GM12878 (cell line): ENCODE measurements around the gene ERAS. TPM values are rescaled to one million over a fixed set of nuclear protein-coding genes. Genes with fewer than 3 reads are reported as not detected.

Source experiments
- ATAC-seq: fragments of 200-7000 bp; cut with Tn5 transposase; 3 replicates; pipeline ENCODE4 v1.9.1; 2020; ENCODE audit warnings: mild to moderate bottlenecking, moderate library complexity
- BruUV-seq: library from RNA; stranded (reverse); fragments of 400-500 nt; replicated peaks from 2 replicates; lab custom pipeline; 2021; lab: Mats Ljungman, UMichigan
- CTCF ChIA-PET: fragments of 300-600 bp; sonication (Branson Sonifier 250); formaldehyde crosslinking; extraction: SDS; loops from one replicate; lab custom pipeline; 2021; ENCODE audit warnings: inconsistent platforms; lab: Yijun Ruan, JAX
- POLR2A ChIA-PET: fragments of 350-600 bp; formaldehyde crosslinking; extraction: SDS; loops from one replicate; lab custom pipeline; 2021; ENCODE audit warnings: inconsistent platforms; lab: Charles Lee
- RAD21 ChIA-PET: fragments of 300-600 bp; sonication (Branson Sonifier 250); formaldehyde crosslinking; loops from one replicate; lab custom pipeline; 2023; ENCODE audit warnings: antibody characterized with exemption; ENCODE audit not compliant: unreplicated experiment; lab: Charles Lee
- SMC1A ChIA-PET: fragments of 300-600 bp; sonication (Branson Sonifier 250); formaldehyde crosslinking; loops from one replicate; lab custom pipeline; 2023; ENCODE audit not compliant: unreplicated experiment, uncharacterized antibody; lab: Charles Lee
- DNase-seq: peaks from one replicate; pipeline ENCODE4 v3.0.0-alpha.2; 2011; ENCODE audit warnings: low read depth, low spot score
- FAIRE-seq: peaks from 3 replicates; lab custom pipeline; 2011; peaks lifted over from hg19 to GRCh38; lab: Jason Lieb, UNC
- H2AFZ ChIP-seq: 2 replicates; pipeline ENCODE4 v1.6.0; 2011; ENCODE audit warnings: low read depth, low read length, control low read depth; ENCODE audit not compliant: control insufficient read depth
- H3K27ac ChIP-seq: 2 replicates; pipeline ENCODE4 v1.5.1; 2011; ENCODE audit warnings: control low read depth; ENCODE audit not compliant: control insufficient read depth, insufficient read depth
- H3K27me3 ChIP-seq, 2 experiments: replicated peaks in 1 of 2; 2 replicates each; pipeline versions ENCODE4 v1.6.0 to v1.6.1; 2011; ENCODE audit warnings: low read length in 1 of 2; ENCODE audit not compliant: control insufficient read depth in 2 of 2, insufficient read depth in 2 of 2
- H3K36me3 ChIP-seq, 2 experiments: 2 replicates each; pipeline ENCODE4 v1.5.1; 2011; ENCODE audit warnings: low read length in 1 of 2; ENCODE audit not compliant: control insufficient read depth in 2 of 2, insufficient read depth in 2 of 2
- H3K4me1 ChIP-seq: 2 replicates; pipeline ENCODE4 v1.6.1; 2011; ENCODE audit warnings: mild to moderate bottlenecking, low read length, moderate library complexity, mixed read lengths; ENCODE audit not compliant: control insufficient read depth, insufficient read depth
- H3K4me2 ChIP-seq: 2 replicates; pipeline ENCODE4 v1.6.0; 2011; ENCODE audit warnings: control low read depth; ENCODE audit not compliant: control insufficient read depth, insufficient read depth
- H3K4me3 ChIP-seq: fragments of 200-600 bp; sonication (generic); 2 replicates; pipeline ENCODE4 v1.5.1; 2016
- H3K79me2 ChIP-seq: 2 replicates; pipeline ENCODE4 v1.6.0; 2011; ENCODE audit warnings: low read length; ENCODE audit not compliant: control insufficient read depth, insufficient read depth
- H3K9ac ChIP-seq: 2 replicates; pipeline ENCODE4 v1.8.0; 2011; ENCODE audit warnings: low read length, control low read depth, mixed read lengths; ENCODE audit not compliant: control insufficient read depth, insufficient read depth
- H3K9me3 ChIP-seq: replicated peaks from 3 replicates; pipeline ENCODE4 v1.5.1; 2011; ENCODE audit warnings: mild to moderate bottlenecking, low read length; ENCODE audit not compliant: control insufficient read depth, insufficient read depth
- H4K20me1 ChIP-seq: 2 replicates; pipeline ENCODE4 v1.6.0; 2011; ENCODE audit not compliant: control insufficient read depth, insufficient read depth
- CBX5 ChIP-seq: sonication (generic); IDR thresholded peaks from 2 replicates; pipeline ENCODE4 v1.6.1; 2016; ENCODE audit warnings: low read depth, moderate library complexity, mild to moderate bottlenecking, inconsistent platforms
- CHD2 ChIP-seq: IDR thresholded peaks from 2 replicates; pipeline ENCODE4 v1.6.1; 2011; ENCODE audit warnings: low read depth, low read length, improper control_type of control experiment, borderline replicate concordance
- CHD4 ChIP-seq: fragments of 200-600 bp; sonication (generic); IDR thresholded peaks from 2 replicates; pipeline ENCODE4 v1.6.1; 2016; ENCODE audit warnings: mild to moderate bottlenecking
- EED ChIP-seq: sonication (generic); IDR thresholded peaks from 2 replicates; pipeline ENCODE4 v1.6.1; 2016; ENCODE audit warnings: antibody characterized with exemption, low read depth
- ESRRA ChIP-seq: IDR thresholded peaks from 2 replicates; pipeline ENCODE4 v1.6.1; 2012; ENCODE audit warnings: mild to moderate bottlenecking, low read length, improper control_type of control experiment
- ETV6 ChIP-seq, 2 experiments: fragments of 450-650 bp in 1 of 2; IDR thresholded peaks in 1 of 2; conservative IDR thresholded peaks in 1 of 2; 2 replicates each; pipeline ENCODE4 v1.6.1; 2014; ENCODE audit warnings: antibody characterized with exemption in 1 of 2, borderline replicate concordance in 1 of 2, low read depth in 1 of 2, mild to moderate bottlenecking in 1 of 2, moderate library complexity in 1 of 2
- GATAD2B ChIP-seq: fragments of 450-650 bp; conservative IDR thresholded peaks from 2 replicates; pipeline ENCODE4 v1.6.1; 2017; ENCODE audit warnings: low read depth, mild to moderate bottlenecking, moderate library complexity
- NBN ChIP-seq: fragments of 450-650 bp; IDR thresholded peaks from 2 replicates; pipeline ENCODE4 v1.6.1; 2016
- NFYB ChIP-seq: IDR thresholded peaks from 2 replicates; pipeline ENCODE4 v1.6.1; 2011; ENCODE audit warnings: low read depth, mild to moderate bottlenecking, low read length, improper control_type of control experiment, moderate library complexity; ENCODE audit not compliant: insufficient read depth
- PAX8 ChIP-seq: fragments of 450-650 bp; IDR thresholded peaks from 2 replicates; pipeline ENCODE4 v1.6.1; 2017; ENCODE audit warnings: mild to moderate bottlenecking, moderate library complexity
- PML ChIP-seq: IDR thresholded peaks from 2 replicates; pipeline ENCODE4 v1.6.1; 2012; ENCODE audit warnings: low read length, inconsistent platforms
- RAD51 ChIP-seq: fragments of 450-650 bp; IDR thresholded peaks from 2 replicates; pipeline ENCODE4 v1.6.1; 2016; ENCODE audit warnings: moderate library complexity, mild to moderate bottlenecking, inconsistent platforms
- RCOR1 ChIP-seq: conservative IDR thresholded peaks from 2 replicates; pipeline ENCODE4 v1.6.1; 2012; ENCODE audit warnings: low read depth, low read length, improper control_type of control experiment
- RELA ChIP-seq: fragments of 450-650 bp; IDR thresholded peaks from 2 replicates; pipeline ENCODE4 v1.8.0; 2014; ENCODE audit warnings: borderline replicate concordance; ENCODE audit not compliant: partially characterized antibody
- WRNIP1 ChIP-seq: IDR thresholded peaks from 2 replicates; pipeline ENCODE4 v1.6.1; 2011; ENCODE audit warnings: low read depth, low read length, improper control_type of control experiment, borderline replicate concordance
- WGBS: methylation state at CpG from one replicate; pipeline ENCODE4 v1.1.6; 2016; ENCODE audit warnings: low lambda C conversion rate; ENCODE audit not compliant: insufficient replicate concordance, insufficient coverage; ENCODE audit errors: missing lambda C conversion rate; 5-methylcytosine and 5-hydroxymethylcytosine counted together
- in situ Hi-C: fragments of 300-500 bp; cut with MboI; formaldehyde crosslinking; loops from 9 replicates; pipeline ENCODE4 v1.14.3; 2018; ENCODE audit warnings: mixed read lengths
- intact Hi-C: fragments of 100-400 bp; cut with micrococcal nuclease; formaldehyde crosslinking; loops from one replicate; pipeline ENCODE4 v1.14.2; 2022; ENCODE audit not compliant: unreplicated experiment
- polyA plus RNA-seq, 11 experiments: library from polyadenylated mRNA; depleted of rRNA in 4 of 11; unstranded in 6 of 11; stranded (reverse) in 5 of 11; fragments of >200 nt; fragmentation: Nextera tagmentation in 4 of 11; fragmentation: Illumina TruSeq in 1 of 11; extraction: Ambion mirVana in 4 of 11; extraction: Trizol in 1 of 11; gene quantifications; 1 replicate in 1 of 11; 2 replicates in 10 of 11; pipeline versions ENCODE4 v1.2.1 to v1.2.3, GENCODE V29; 2011 to 2016; ENCODE audit warnings: inconsistent platforms in 2 of 11, missing spikeins in 2 of 11, low read depth in 1 of 11
- total RNA-seq, 4 experiments: library from RNA; depleted of rRNA in 3 of 4; stranded (reverse); fragments of >200 nt in 3 of 4; fragmentation: Illumina TruSeq in 1 of 4; extraction: Trizol in 1 of 4; gene quantifications; 2 replicates each; pipeline versions ENCODE4 v1.2.1 to v1.2.3, GENCODE V29; 2013 to 2021
- TF ChIP-seq, protein P1 (sequence below): fragments of 450-650 bp; IDR thresholded peaks from 2 replicates; pipeline ENCODE4 v1.6.1; 2017; ENCODE audit warnings: borderline replicate concordance
- TF ChIP-seq, protein P2 (sequence below): IDR thresholded peaks from 2 replicates; pipeline ENCODE4 v1.6.1; 2011; ENCODE audit warnings: low read depth, low read length, improper control_type of control experiment, borderline replicate concordance
- TF ChIP-seq, protein P3 (sequence below): fragments of 450-650 bp; IDR thresholded peaks from 2 replicates; pipeline ENCODE4 v1.6.1; 2017; ENCODE audit warnings: mild to moderate bottlenecking, low read depth, inconsistent platforms; ENCODE audit not compliant: poor library complexity, severe bottlenecking
- TF ChIP-seq, protein P4 (sequence below): IDR thresholded peaks from 2 replicates; pipeline ENCODE4 v1.6.1; 2011; ENCODE audit warnings: low read depth, mild to moderate bottlenecking, low read length, moderate library complexity, borderline replicate concordance; ENCODE audit errors: extremely low read depth
- TF ChIP-seq, protein P5 (sequence below): IDR thresholded peaks from 2 replicates; pipeline ENCODE4 v1.6.1; 2012; ENCODE audit warnings: low read length, inconsistent platforms

ERAS gene
- total and polyA plus RNA-seq, 10 of the 15 experiments (the other 5 are each of a cell fraction or from before 2014, with no cell fraction given), result not detected

DNA sequence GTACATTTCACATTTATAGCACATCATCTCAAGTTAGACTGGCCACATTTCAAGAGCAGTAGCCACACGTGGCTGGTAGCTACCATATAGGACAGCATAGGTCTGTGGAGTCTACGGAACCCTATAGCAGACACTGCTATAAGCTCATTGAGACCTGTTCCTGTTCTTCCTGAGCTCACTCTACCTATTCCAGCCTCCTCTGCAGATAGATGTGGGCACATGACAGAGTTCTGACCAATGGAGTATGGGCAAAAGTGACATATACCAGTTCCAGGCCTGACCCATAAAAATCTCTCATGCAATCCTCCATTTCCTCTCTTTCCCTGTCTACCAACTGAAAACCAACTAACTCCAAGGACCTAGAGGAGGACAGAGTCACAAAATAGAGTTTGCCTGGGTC, 28.0 kb upstream of the ERAS start:
- in situ Hi-C loops (no loop called here), intact Hi-C loops (no loop called here)
- H3K27ac ChIP-seq, result no peak overlapping the region
- ChIA-PET CTCF (interaction anchor here (1.4 kb wide), 1 partner anchor 150 kb away, joined by 3 read pairs; no protein-coding TSS in a partner anchor), SMC1A (interaction anchor here (0.8 kb wide), 1 partner anchor 20 kb away, joined by 3 read pairs; no protein-coding TSS in a partner anchor), RAD21 (no interaction called here), POLR2A (interaction anchor here (0.6 to 0.7 kb wide), 3 partner anchors 33 to 148 kb away, joined by 3 to 8 read pairs (median 3); no protein-coding TSS in a partner anchor)
- no peaks in the 10 kb centered on the region for H3K9me3 ChIP-seq
- H2AFZ ChIP-seq, result no peak overlapping the region
- WGBS, result 73% methylated on average over 2 of the region's 2 CpGs
- no peaks in the 10 kb centered on the region; a peak in 1 of 4 replicates for H3K36me3 ChIP-seq
- ATAC-seq (no peak), DNase-seq (no peak), FAIRE-seq (no peak)
- no peak overlapping the region for H3K4me2 ChIP-seq
- no peaks in the 10 kb centered on the region for H3K4me1 ChIP-seq
- no peaks in the 10 kb centered on the region; the same call in none of the 2 replicates for H3K79me2 ChIP-seq
- no peaks in the 10 kb centered on the region for H3K27me3 ChIP-seq
- TF ChIP-seq NFYB (no peak), CHD4 (no peak), RCOR1 (no peak), ETV6 (conservative IDR thresholded peaks at IDR 0.05 in 1 of 2, IDR thresholded peaks at IDR 0.05 in 1 of 2; ENCODE audit: borderline replicate concordance in 1 of 2, low read depth in 1 of 2) (no peak), CHD2 (no peak), CBX5 (no peak), NBN (no peak), EED (no peak), RAD51 (no peak), RELA (no peak), WRNIP1 (no peak), PAX8 (no peak), PML (no peak), ESRRA (no peak), GATAD2B (no peak)
- TF ChIP-seq, protein P1, sequence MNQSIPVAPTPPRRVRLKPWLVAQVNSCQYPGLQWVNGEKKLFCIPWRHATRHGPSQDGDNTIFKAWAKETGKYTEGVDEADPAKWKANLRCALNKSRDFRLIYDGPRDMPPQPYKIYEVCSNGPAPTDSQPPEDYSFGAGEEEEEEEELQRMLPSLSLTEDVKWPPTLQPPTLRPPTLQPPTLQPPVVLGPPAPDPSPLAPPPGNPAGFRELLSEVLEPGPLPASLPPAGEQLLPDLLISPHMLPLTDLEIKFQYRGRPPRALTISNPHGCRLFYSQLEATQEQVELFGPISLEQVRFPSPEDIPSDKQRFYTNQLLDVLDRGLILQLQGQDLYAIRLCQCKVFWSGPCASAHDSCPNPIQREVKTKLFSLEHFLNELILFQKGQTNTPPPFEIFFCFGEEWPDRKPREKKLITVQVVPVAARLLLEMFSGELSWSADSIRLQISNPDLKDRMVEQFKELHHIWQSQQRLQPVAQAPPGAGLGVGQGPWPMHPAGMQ, result no peak
- TF ChIP-seq, protein P2, sequence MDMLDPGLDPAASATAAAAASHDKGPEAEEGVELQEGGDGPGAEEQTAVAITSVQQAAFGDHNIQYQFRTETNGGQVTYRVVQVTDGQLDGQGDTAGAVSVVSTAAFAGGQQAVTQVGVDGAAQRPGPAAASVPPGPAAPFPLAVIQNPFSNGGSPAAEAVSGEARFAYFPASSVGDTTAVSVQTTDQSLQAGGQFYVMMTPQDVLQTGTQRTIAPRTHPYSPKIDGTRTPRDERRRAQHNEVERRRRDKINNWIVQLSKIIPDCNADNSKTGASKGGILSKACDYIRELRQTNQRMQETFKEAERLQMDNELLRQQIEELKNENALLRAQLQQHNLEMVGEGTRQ, result no peak
- TF ChIP-seq, protein P3, sequence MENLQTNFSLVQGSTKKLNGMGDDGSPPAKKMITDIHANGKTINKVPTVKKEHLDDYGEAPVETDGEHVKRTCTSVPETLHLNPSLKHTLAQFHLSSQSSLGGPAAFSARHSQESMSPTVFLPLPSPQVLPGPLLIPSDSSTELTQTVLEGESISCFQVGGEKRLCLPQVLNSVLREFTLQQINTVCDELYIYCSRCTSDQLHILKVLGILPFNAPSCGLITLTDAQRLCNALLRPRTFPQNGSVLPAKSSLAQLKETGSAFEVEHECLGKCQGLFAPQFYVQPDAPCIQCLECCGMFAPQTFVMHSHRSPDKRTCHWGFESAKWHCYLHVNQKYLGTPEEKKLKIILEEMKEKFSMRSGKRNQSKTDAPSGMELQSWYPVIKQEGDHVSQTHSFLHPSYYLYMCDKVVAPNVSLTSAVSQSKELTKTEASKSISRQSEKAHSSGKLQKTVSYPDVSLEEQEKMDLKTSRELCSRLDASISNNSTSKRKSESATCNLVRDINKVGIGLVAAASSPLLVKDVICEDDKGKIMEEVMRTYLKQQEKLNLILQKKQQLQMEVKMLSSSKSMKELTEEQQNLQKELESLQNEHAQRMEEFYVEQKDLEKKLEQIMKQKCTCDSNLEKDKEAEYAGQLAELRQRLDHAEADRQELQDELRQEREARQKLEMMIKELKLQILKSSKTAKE, result no peak
- TF ChIP-seq, protein P4, sequence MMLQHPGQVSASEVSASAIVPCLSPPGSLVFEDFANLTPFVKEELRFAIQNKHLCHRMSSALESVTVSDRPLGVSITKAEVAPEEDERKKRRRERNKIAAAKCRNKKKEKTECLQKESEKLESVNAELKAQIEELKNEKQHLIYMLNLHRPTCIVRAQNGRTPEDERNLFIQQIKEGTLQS, result no peak
- TF ChIP-seq, protein P5, sequence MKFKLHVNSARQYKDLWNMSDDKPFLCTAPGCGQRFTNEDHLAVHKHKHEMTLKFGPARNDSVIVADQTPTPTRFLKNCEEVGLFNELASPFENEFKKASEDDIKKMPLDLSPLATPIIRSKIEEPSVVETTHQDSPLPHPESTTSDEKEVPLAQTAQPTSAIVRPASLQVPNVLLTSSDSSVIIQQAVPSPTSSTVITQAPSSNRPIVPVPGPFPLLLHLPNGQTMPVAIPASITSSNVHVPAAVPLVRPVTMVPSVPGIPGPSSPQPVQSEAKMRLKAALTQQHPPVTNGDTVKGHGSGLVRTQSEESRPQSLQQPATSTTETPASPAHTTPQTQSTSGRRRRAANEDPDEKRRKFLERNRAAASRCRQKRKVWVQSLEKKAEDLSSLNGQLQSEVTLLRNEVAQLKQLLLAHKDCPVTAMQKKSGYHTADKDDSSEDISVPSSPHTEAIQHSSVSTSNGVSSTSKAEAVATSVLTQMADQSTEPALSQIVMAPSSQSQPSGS, result no peak
- H3K9ac ChIP-seq, result no peak overlapping the region
- BruUV-seq, result no TSS peak
- no peak overlapping the region for H3K4me3 ChIP-seq
- no peaks in the 10 kb centered on the region for H4K20me1 ChIP-seq
